ENCODE results near the gene DOK4. TPM values are rescaled to one million over a fixed set of nuclear protein-coding genes. Genes with fewer than 3 reads are reported as not detected.

Gene DOK4
- total RNA-seq, 4 donors from 2014 or later, result 16.6 to 36.6 (median 26.6) TPM

- WGBS, 2 donors (ENCODE audit: low coverage in 1 of 2), result 35 to 44% methylated on average over 6 to 8 of the region's 10 CpGs
- no peak overlapping the region for H3K4me3 ChIP-seq
- no peaks in the 10 kb centered on the region for H3K27me3 ChIP-seq
- H3K36me3 ChIP-seq, result peaks cover 0 to 67% of the 10 kb centered on the region in 2 donors
- peaks cover 0 to 7% (median 0%) of the 10 kb centered on the region in 3 donors for H3K4me1 ChIP-seq
- no peak overlapping the region for H3K27ac ChIP-seq
- no peaks in the 10 kb centered on the region for H3K9me3 ChIP-seq
- peak; percentile 84 for ATAC-seq
- TF ChIP-seq CTCF (IDR thresholded peaks at IDR 0.05) (peak in 3 of 4 experiments; percentile 85 to 95 (median 86)), EP300 (IDR thresholded peaks at IDR 0.05) (no peak), POLR2A (IDR thresholded peaks at IDR 0.05) (no peak), POLR2AphosphoS5 (IDR thresholded peaks at IDR 0.05) (no peak)
These were observed 33.6 kb upstream of the DOK4 start for GRCh38 chr16:57519796-57520360.

- H3K27ac ChIP-seq, result no peak overlapping the region
- no peak overlapping the region for H3K4me3 ChIP-seq
- ATAC-seq, result no peak
- H3K36me3 ChIP-seq, result peaks cover 0 to 76% of the 10 kb centered on the region in 2 donors
- TF ChIP-seq EP300 (IDR thresholded peaks at IDR 0.05) (no peak), CTCF (IDR thresholded peaks at IDR 0.05) (no peak), POLR2A (IDR thresholded peaks at IDR 0.05) (no peak), POLR2AphosphoS5 (IDR thresholded peaks at IDR 0.05) (no peak)
- 83 to 90% methylated on average over 5 to 6 of the region's 6 CpGs for WGBS, 2 donors (ENCODE audit: low coverage in 1 of 2)
- peaks cover 0 to 7% (median 0%) of the 10 kb centered on the region in 3 donors for H3K4me1 ChIP-seq
- H3K9me3 ChIP-seq, result no peaks in the 10 kb centered on the region
- no peaks in the 10 kb centered on the region for H3K27me3 ChIP-seq
These were observed 32.6 kb upstream of the DOK4 start for GRCh38 chr16:57518922-57519321.

- Histone ChIP-seq H3K4me1 (peaks cover 0 to 7% (median 0%) of the 10 kb centered on the region in 3 donors), H3K9me3 (no peaks in the 10 kb centered on the region), H3K27ac (no peak overlapping the region), H3K36me3 (peaks cover 0 to 80% of the 10 kb centered on the region in 2 donors), H3K4me3 (no peak overlapping the region), H3K27me3 (no peaks in the 10 kb centered on the region)
- ATAC-seq, result no peak
- no peak for TF ChIP-seq EP300 (IDR thresholded peaks at IDR 0.05)
- no CpG with 5 or more reads among the region's 13 CpGs for WGBS, 2 donors (ENCODE audit: low coverage in 1 of 2)
These were observed 32.2 kb upstream of the DOK4 start for GRCh38 chr16:57518520-57518919.

- no peak for ATAC-seq
- no peaks in the 10 kb centered on the region for H3K9me3 ChIP-seq
- WGBS, 2 donors (ENCODE audit: low coverage in 1 of 2), result 87 to 95% methylated on average over 4 to 13 of the region's 31 CpGs
- H3K36me3 ChIP-seq, result peaks cover 0 to 88% of the 10 kb centered on the region in 2 donors
- H3K4me1 ChIP-seq, result peaks cover 0 to 7% (median 0%) of the 10 kb centered on the region in 3 donors
- no peak overlapping the region for H3K27ac ChIP-seq
- no peak overlapping the region for H3K4me3 ChIP-seq
- TF ChIP-seq CTCF (IDR thresholded peaks at IDR 0.05) (no peak), POLR2AphosphoS5 (IDR thresholded peaks at IDR 0.05) (no peak), EP300 (IDR thresholded peaks at IDR 0.05) (no peak), POLR2A (IDR thresholded peaks at IDR 0.05) (no peak)
- no peaks in the 10 kb centered on the region for H3K27me3 ChIP-seq
These were observed 31.4 kb upstream of the DOK4 start for GRCh38 chr16:57517397-57518367.

GRCh38 chr16:57516773-57517172, 30.5 kb upstream of the DOK4 start:
- WGBS, 2 donors (ENCODE audit: low coverage in 1 of 2), result 84 to 100% methylated on average over 2 to 3 of the region's 3 CpGs
- no peak overlapping the region for H3K27ac ChIP-seq
- ATAC-seq, result no peak
- peaks cover 0 to 88% of the 10 kb centered on the region in 2 donors for H3K36me3 ChIP-seq
- H3K27me3 ChIP-seq, result no peaks in the 10 kb centered on the region
- H3K4me1 ChIP-seq, result peaks cover 0 to 7% (median 0%) of the 10 kb centered on the region in 3 donors
- H3K4me3 ChIP-seq, result no peak overlapping the region
- no peaks in the 10 kb centered on the region for H3K9me3 ChIP-seq
- TF ChIP-seq EP300 (IDR thresholded peaks at IDR 0.05), result no peak
- no peak for TF ChIP-seq POLR2AphosphoS5 (IDR thresholded peaks at IDR 0.05)
- TF ChIP-seq CTCF (IDR thresholded peaks at IDR 0.05), result no peak
- TF ChIP-seq POLR2A (IDR thresholded peaks at IDR 0.05), result no peak

All from gastroesophageal sphincter (tissue), 4 donors.